HG02623 (cell line): ENCODE results near the gene SYNGR4.

Experiments
- ATAC-seq: cut with Tn5 transposase; IDR thresholded peaks from one replicate; pipeline ENCODE4 v1.9.1; 2021; ENCODE audit warnings: moderate library complexity; ENCODE audit not compliant: unreplicated experiment

The SYNGR4 gene

GRCh38 chr19:48341515-48342413 lies 22.4 kb upstream of the SYNGR4 start:
- no peak for ATAC-seq

GRCh38 chr19:48342414-48342738 lies 21.8 kb upstream of the SYNGR4 start:
- ATAC-seq: no peak

- no peak for ATAC-seq
Measured at GRCh38 chr19:48342841-48343540, 21.2 kb upstream of the SYNGR4 start.

- ATAC-seq: no peak
Measured at GRCh38 chr19:48344892-48345291, 19.3 kb upstream of the SYNGR4 start.

- ATAC-seq: no peak
Measured at GRCh38 chr19:48346191-48346590, 18.0 kb upstream of the SYNGR4 start.

- no peak for ATAC-seq
Measured at GRCh38 chr19:48348045-48348444, 16.1 kb upstream of the SYNGR4 start.

- ATAC-seq: no peak
Measured at GRCh38 chr19:48348737-48349136, 15.4 kb upstream of the SYNGR4 start.

- no peak for ATAC-seq
Measured at GRCh38 chr19:48350856-48351255, 13.3 kb upstream of the SYNGR4 start.

GRCh38 chr19:48351341-48351752 lies 12.8 kb upstream of the SYNGR4 start:
- no peak for ATAC-seq

GRCh38 chr19:48353677-48354076 lies 10.5 kb upstream of the SYNGR4 start:
- ATAC-seq: no peak

- no peak for ATAC-seq
Measured at GRCh38 chr19:48354332-48354992, 9.7 kb upstream of the SYNGR4 start.

- no peak for ATAC-seq
Measured at GRCh38 chr19:48355365-48355954, 8.7 kb upstream of the SYNGR4 start.

GRCh38 chr19:48359123-48359522 lies 5.0 kb upstream of the SYNGR4 start:
- ATAC-seq: no peak

GRCh38 chr19:48361912-48362311 lies 2.3 kb upstream of the SYNGR4 start:
- no peak for ATAC-seq

- ATAC-seq: peak; percentile 41
Measured at GRCh38 chr19:48362716-48363499, 1.3 kb upstream of the SYNGR4 start.

GRCh38 chr19:48363500-48363809 lies 712 bp upstream of the SYNGR4 start:
- peak; percentile 5 for ATAC-seq

GRCh38 chr19:48364598-48365348 lies 606 bp downstream of the SYNGR4 start:
- no peak for ATAC-seq

GRCh38 chr19:48365602-48366001 lies 1.4 kb downstream of the SYNGR4 start:
- ATAC-seq: no peak

GRCh38 chr19:48367855-48368254 lies 3.7 kb downstream of the SYNGR4 start:
- no peak for ATAC-seq

GRCh38 chr19:48368936-48369335 lies 4.8 kb downstream of the SYNGR4 start:
- ATAC-seq: no peak
